BLaER1 treated with 17β-estradiol and CSF1 and Interleukin-3, amounts not matched to agents 10 nM and 100 nM (cell line): Measurements from ENCODE around the gene PRCC.

Source experiments
- H3K27ac ChIP-seq, 11 experiments: shearing (Covaris generic); formaldehyde crosslinking; 2 replicates each; pipeline ENCODE4 v1.8.1; 2022
- H3K27me3 ChIP-seq, 11 experiments: shearing (Covaris generic); formaldehyde crosslinking; 2 replicates each; pipeline ENCODE4 v1.8.1; 2022
- H3K36me3 ChIP-seq, 11 experiments: shearing (Covaris generic); formaldehyde crosslinking; 2 replicates each; pipeline ENCODE4 v1.8.1; 2022
- H3K4me1 ChIP-seq, 10 experiments: shearing (Covaris generic); formaldehyde crosslinking; 2 replicates each; pipeline ENCODE4 v1.8.1; 2022
- H3K4me2 ChIP-seq, 11 experiments: shearing (Covaris generic); formaldehyde crosslinking; 2 replicates each; pipeline ENCODE4 v1.8.1; 2022
- H3K4me3 ChIP-seq, 10 experiments: shearing (Covaris generic); formaldehyde crosslinking; 2 replicates each; pipeline ENCODE4 v1.8.1; 2022
- H3K9ac ChIP-seq, 11 experiments: shearing (Covaris generic); formaldehyde crosslinking; 2 replicates each; pipeline ENCODE4 v1.8.1; 2022
- H3K9me3 ChIP-seq, 11 experiments: shearing (Covaris generic); formaldehyde crosslinking; replicated peaks in 1 of 11; 2 replicates each; pipeline ENCODE4 v1.8.1; 2022
- H4K20me1 ChIP-seq, 11 experiments: shearing (Covaris generic); formaldehyde crosslinking; 2 replicates each; pipeline ENCODE4 v1.8.1; 2022
- Cebpa-rat ChIP-seq, 11 experiments: shearing (Covaris generic); IDR thresholded peaks; 2 replicates each; pipeline ENCODE4 v1.8.1; 2022

Gene PRCC

GRCh38 chr1:156803086-156803851 is 35.9 kb downstream of the PRCC start:
- TF ChIP-seq Cebpa-rat (IDR thresholded peaks at IDR 0.05): no peak
- Histone ChIP-seq H3K36me3 (peaks cover 37 to 58% (median 46%) of the 10 kb centered on the region in 11 experiments), H3K4me2 (peak overlapping the region; percentile 19 to 94 (median 64); a peak in 21 of 22 replicates), H3K4me3 (no peak overlapping the region), H4K20me1 (peaks cover 0 to 21% (median 4%) of the 10 kb centered on the region in 11 experiments; a peak in 9 of 22 replicates), H3K9ac (peak overlapping the region in 7 of 11 experiments; percentile 1 to 33 (median 23); a peak in 4 of 22 replicates), H3K4me1 (peaks cover 53 to 78% (median 63%) of the 10 kb centered on the region in 10 experiments), H3K9me3 (no peaks in the 10 kb centered on the region), H3K27ac (peak overlapping the region in 5 of 11 experiments; percentile 10 to 83 (median 66); a peak in 10 of 22 replicates), H3K27me3 (no peaks in the 10 kb centered on the region)

GRCh38 chr1:156804026-156804425 is 36.7 kb downstream of the PRCC start:
- 0 out of 22 replicates have a peak, but pooled peaks of 1 of the 11 experiments have one; percentile 8 for TF ChIP-seq Cebpa-rat (IDR thresholded peaks at IDR 0.05)
- Histone ChIP-seq H3K36me3 (peaks cover 30 to 51% (median 39%) of the 10 kb centered on the region in 11 experiments), H3K27ac (peak overlapping the region in 7 of 11 experiments; percentile 26 to 83 (median 55); a peak in 12 of 22 replicates), H3K9ac (peak overlapping the region in 6 of 11 experiments; percentile 21 to 36 (median 28); a peak in 5 of 22 replicates), H3K4me1 (peaks cover 61 to 85% (median 69%) of the 10 kb centered on the region in 10 experiments), H3K4me2 (peak overlapping the region; percentile 25 to 94 (median 64); a peak in 20 of 22 replicates), H3K9me3 (no peaks in the 10 kb centered on the region), H4K20me1 (peaks cover 0 to 19% (median 4%) of the 10 kb centered on the region in 11 experiments; a peak in 8 of 22 replicates), H3K27me3 (no peaks in the 10 kb centered on the region), H3K4me3 (no peak overlapping the region)

- no peaks in the 10 kb centered on the region for H3K27me3 ChIP-seq
These were observed 37.4 kb downstream of the PRCC start for GRCh38 chr1:156804572-156805243.

GRCh38 chr1:156805766-156806511 is 38.6 kb downstream of the PRCC start:
- Histone ChIP-seq H4K20me1 (peaks cover 0 to 17% (median 0%) of the 10 kb centered on the region in 11 experiments; a peak in 6 of 22 replicates), H3K4me1 (peaks cover 62 to 91% (median 71%) of the 10 kb centered on the region in 10 experiments), H3K9ac (no peak overlapping the region; a peak in 1 of 22 replicates), H3K4me2 (peak overlapping the region in 6 of 11 experiments; percentile 3 to 94 (median 87); a peak in 11 of 22 replicates), H3K36me3 (peaks cover 11 to 33% (median 22%) of the 10 kb centered on the region in 11 experiments), H3K9me3 (no peaks in the 10 kb centered on the region), H3K27me3 (no peaks in the 10 kb centered on the region), H3K4me3 (no peak overlapping the region), H3K27ac (peak overlapping the region in 4 of 11 experiments; percentile 0 to 38 (median 28); a peak in 8 of 22 replicates)
- no peak for TF ChIP-seq Cebpa-rat (IDR thresholded peaks at IDR 0.05)

More at GRCh38 chr1:156804572-156805243, 37.4 kb downstream of the PRCC start:
- H3K4me1 ChIP-seq: peaks cover 62 to 92% (median 73%) of the 10 kb centered on the region in 10 experiments
- H3K36me3 ChIP-seq: peaks cover 24 to 46% (median 32%) of the 10 kb centered on the region in 11 experiments
- no peak for TF ChIP-seq Cebpa-rat (IDR thresholded peaks at IDR 0.05)
- H3K27ac ChIP-seq: peak overlapping the region; percentile 24 to 83 (median 59); a peak in 17 of 22 replicates
- H3K4me3 ChIP-seq: no peak overlapping the region
- peaks cover 0 to 19% (median 4%) of the 10 kb centered on the region in 11 experiments; a peak in 8 of 22 replicates for H4K20me1 ChIP-seq
- H3K9ac ChIP-seq: peak overlapping the region in 9 of 11 experiments; percentile 2 to 69 (median 50); a peak in 10 of 22 replicates
- H3K4me2 ChIP-seq: peak overlapping the region; percentile 25 to 94 (median 64); a peak in 21 of 22 replicates
- no peaks in the 10 kb centered on the region for H3K9me3 ChIP-seq

GRCh38 chr1:156806512-156807440 is 39.4 kb downstream of the PRCC start:
- H3K9ac ChIP-seq: no peak overlapping the region; a peak in 1 of 22 replicates
- peaks cover 0 to 14% (median 0%) of the 10 kb centered on the region in 11 experiments; a peak in 5 of 22 replicates for H4K20me1 ChIP-seq
- peak overlapping the region; percentile 47 to 94 (median 77) for H3K4me2 ChIP-seq
- H3K27me3 ChIP-seq: no peaks in the 10 kb centered on the region
- peak overlapping the region in 3 of 11 experiments; percentile 25 to 38 (median 31); a peak in 6 of 22 replicates for H3K27ac ChIP-seq
- no peaks in the 10 kb centered on the region for H3K9me3 ChIP-seq
- TF ChIP-seq Cebpa-rat (IDR thresholded peaks at IDR 0.05): no peak
- peaks cover 3 to 25% (median 15%) of the 10 kb centered on the region in 11 experiments; a peak in 19 of 22 replicates for H3K36me3 ChIP-seq
- peaks cover 58 to 91% (median 69%) of the 10 kb centered on the region in 10 experiments for H3K4me1 ChIP-seq
- no peak overlapping the region for H3K4me3 ChIP-seq

GRCh38 chr1:156807627-156808026 is 40.3 kb downstream of the PRCC start:
- no peak for TF ChIP-seq Cebpa-rat (IDR thresholded peaks at IDR 0.05)
- H3K9me3 ChIP-seq: no peaks in the 10 kb centered on the region
- peak overlapping the region in 3 of 11 experiments; percentile 8 to 18 (median 14); a peak in 2 of 22 replicates for H3K27ac ChIP-seq
- peak overlapping the region; percentile 15 to 92 (median 71) for H3K4me2 ChIP-seq
- peaks cover 0 to 9% (median 0%) of the 10 kb centered on the region in 11 experiments; a peak in 4 of 22 replicates for H4K20me1 ChIP-seq
- 0 out of 22 replicates have a peak overlapping the region, but pooled peaks of 1 of the 11 experiments have one; percentile 8 for H3K9ac ChIP-seq
- peaks cover 52 to 91% (median 69%) of the 10 kb centered on the region in 10 experiments for H3K4me1 ChIP-seq
- H3K4me3 ChIP-seq: no peak overlapping the region
- H3K27me3 ChIP-seq: no peaks in the 10 kb centered on the region
- H3K36me3 ChIP-seq: peaks cover 0 to 29% (median 14%) of the 10 kb centered on the region in 11 experiments; a peak in 12 of 22 replicates
